HG03196 (cell line): ENCODE measurements around the gene TMEM129.

ENCODE experiments used
- ATAC-seq: cut with Tn5 transposase; IDR thresholded peaks from one replicate; pipeline ENCODE4 v1.9.1; 2021; ENCODE audit not compliant: unreplicated experiment

The TMEM129 gene

DNA sequence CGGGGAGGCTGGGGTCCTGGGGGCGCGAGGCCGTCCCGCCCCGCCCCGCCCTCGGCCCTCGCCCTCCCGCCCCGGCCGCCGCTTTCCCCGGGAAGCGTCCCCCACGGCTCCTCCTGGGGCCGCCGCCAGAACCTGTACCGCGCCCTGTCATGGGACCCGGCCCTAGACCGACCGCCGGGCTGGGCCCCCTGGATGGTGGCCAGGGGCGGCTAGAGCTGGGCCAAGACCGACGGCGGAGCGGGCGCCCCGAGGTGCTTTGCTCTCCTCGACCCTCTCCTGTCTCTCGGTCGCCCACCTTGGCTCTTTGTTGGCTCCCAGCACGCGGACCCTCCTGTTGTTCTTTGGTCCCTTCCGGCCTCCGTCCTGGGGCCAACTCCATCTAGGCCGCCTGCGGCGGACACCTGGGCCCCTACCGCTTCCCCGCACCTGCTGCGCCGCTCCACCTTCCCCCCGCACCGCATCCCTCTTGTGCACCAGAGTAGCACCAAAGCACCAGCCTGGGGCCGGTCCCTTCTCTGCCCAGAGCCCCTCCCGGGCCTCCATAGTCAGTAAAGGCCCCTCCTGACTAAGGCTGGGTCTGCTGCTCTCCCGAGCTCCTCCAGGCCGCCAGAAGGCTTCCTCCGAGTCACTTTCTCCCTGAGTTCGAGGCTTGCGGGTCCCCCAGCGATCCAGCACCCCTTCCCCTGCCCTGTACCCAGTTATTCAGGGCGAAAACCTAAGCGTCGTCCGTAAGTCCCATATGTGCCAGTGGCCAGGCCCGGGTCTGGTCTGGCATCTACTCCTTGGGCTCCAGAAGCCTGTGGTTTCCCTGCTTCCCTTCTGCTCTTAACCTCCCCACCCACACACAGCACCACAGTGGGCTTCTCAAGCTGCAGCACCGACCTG is 785 bp upstream of the TMEM129 start:
- no peak for ATAC-seq

DNA sequence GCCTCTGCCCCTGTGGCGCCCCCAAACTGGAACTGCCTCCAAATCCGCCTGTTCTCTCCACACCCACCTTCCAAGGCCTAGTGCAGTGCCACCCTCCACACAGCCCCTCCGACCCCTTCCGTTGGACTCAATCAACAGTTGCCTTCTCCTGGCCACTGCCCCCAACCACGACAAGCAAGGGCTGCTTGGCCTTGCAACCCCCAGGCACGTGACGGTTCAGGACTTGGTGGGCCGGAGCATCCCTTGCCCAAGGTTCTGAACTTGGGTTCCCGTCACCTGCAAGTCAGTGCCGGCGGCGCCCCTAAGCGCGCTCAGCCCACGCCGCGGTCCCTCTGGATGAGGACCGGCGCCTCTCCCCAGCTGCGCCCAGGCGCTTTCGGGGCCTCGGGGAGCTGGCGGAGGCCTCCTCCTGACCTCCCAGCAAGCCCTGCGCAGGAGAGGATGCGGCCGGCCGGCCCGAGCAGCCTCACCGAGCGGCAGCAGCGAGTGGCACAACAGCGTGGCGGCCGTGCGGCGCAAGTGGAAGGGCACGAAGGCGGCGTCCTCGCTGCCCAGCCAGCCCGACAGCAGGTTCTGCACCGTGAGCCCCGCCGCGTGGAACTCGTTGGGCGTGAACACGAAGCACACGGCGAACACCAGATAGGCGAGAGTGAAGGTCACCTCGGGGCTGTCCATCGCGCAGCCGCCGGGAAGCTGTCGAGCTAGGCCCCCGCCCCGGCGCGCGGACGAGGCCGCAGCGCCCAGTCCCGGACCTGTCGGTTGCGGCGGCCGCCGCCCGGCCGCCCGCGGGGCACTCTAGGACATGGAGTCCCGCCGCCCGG is 750 bp downstream of the TMEM129 start:
- peak; percentile 22 for ATAC-seq

DNA sequence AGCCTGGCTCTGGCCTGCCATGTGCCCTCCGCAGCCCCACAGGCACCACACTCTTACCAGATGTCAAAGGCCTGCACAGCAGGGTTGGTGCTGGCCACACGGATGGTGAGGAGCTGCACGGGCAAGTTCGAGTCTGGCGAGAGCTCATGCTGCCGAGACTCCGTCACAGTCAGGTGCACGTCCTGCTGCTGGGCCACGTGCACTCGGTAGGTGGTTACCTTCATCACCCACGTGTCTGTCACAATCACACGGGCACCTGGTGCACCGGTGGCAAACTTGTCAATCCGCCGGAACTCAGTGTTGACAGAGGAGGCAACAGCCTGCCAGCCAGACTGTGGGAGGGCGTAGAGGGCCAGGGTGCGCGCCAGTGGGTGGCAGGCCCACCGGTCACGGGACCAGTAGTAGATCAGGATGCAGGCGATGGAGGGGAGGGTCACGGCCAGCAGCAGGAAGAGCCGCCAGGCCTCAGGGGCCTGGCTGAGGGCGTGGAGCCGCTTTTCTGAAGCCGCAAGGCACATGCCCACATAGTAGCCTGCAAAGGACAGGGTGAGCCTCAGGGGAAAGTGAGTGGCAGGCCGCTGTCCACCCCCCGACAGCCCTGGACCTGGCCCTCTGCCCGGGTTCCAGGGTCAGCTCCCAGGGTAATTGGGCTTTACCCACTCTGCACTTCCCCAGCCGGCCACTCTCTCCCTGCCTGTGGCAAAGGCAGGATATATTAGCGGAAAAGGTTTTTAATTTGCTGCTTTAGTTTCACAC is 2.9 kb downstream of the TMEM129 start:
- ATAC-seq = no peak

DNA sequence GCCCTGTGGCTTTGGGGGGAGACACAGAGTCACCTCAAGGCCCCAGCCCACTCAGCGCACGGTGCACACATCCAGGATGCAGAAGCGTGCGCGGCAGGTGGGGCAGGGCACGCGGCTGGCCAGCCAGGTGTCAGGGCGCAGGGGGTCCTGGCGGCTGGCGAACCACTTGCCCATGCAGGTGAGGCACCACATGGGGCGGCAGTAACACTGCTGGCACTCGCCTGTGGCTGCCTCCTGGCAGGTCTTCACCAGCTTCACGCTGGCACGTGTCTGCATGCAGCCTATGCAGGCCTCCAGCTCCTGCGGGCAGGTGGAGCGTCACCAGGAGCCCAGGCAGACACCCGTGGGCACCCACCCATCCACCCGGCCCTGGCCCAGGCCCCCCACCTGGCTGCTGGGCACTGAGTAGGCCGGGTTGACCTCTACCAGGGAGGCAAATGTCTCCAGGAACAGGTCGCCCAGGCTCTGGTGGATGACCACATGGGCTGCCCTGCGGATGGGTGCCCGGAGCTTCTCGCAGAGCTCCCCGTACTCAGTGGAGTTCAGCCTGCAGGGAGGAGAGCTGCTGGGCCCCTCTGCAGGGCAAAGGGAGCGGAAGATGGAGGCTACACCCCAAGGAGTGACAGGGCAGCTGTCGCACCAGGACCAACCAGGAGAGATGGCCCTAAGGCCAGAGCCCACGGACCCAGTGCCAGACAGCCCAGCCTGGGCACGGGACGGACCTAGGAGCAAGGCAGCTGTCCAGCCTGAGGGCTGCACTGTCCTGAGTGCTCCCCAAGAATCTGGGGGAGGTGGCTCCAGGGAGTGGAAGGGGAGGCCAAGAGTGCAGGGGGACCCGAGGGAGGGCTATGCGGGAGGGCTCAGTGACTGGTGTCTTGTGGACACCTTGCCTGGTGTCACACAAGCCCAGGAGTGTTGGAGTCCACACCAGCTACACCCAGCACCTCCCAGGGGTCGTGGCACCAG is 3.7 kb downstream of the TMEM129 start:
- no peak for ATAC-seq

DNA sequence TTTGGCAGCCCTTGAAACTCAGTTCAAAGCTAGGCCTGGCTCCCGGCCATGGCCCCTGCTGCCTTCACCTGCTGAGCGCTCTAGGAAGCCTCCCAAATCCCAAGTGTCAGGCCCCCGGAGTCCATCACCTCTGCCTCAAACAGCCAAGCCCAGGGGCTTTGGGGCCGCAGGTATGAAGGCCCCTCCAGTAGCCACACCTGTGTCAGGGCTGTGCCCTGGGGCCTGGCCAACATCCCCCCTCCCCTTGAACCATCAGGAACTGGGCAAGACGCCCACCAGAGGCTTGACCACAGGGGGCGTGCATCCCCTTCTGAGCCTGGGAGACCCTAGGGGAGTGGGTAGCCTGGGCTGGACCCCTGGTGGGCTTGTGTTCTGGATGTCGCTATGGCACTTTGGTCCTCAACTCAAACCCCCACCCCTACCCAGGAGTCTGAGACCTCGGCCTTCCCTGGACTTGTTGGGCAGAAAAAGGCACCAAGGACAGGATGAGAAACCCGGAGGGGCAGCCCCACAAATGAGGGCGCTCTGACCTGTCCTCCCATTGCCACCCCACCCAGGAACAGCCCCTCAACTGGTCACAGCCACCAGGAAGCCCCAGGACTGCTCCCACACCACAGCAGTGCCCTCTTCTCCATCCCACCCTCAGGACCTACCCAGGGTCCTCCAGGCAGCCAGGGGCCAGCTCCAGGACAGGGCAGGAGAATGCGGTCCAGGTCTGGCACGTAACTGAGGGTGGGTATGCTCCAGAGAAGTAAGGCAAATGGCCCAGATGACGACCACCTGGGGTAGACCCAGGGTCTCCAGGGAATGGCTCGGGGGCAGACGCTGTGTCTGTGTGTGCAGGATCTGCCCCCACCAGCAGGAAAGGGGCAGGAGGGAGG is 4.8 kb downstream of the TMEM129 start:
- ATAC-seq = no peak

DNA sequence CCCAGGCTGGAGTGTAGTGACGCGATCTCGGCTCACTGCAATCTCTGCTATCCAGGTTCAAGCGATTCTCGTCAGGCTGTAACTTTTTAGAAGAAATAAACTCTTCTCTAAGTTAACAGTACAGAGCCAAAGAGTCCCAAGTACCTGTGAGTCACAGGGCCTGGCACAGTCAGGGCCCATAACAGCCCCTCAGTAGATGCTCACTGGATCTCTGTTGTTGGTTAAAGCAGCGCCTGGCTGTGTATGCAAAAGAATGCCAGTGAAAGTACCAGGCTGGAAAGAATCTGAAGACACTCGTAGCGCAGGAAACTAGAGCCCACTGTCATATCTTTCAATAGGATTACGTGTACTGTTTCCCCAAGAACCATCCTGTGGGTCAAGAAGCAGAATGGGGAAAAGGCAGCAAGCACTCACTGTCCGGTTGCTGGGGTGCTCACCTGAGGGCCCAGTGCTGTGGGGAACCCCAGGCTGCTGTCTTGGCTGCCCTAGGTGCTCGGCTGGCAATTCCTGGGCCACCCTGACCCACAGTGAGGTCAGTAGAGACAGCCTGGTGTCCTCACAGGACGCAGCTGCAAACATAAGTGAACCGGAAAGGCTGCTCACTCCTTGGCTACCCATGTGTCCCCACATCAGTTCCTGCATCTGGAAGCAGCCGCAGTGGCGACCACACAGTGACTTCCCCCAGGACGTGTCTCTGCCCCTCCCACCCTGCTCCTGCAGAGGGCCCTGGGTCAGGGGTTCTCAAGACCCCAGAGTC is 5.9 kb downstream of the TMEM129 start:
- ATAC-seq = no peak

DNA sequence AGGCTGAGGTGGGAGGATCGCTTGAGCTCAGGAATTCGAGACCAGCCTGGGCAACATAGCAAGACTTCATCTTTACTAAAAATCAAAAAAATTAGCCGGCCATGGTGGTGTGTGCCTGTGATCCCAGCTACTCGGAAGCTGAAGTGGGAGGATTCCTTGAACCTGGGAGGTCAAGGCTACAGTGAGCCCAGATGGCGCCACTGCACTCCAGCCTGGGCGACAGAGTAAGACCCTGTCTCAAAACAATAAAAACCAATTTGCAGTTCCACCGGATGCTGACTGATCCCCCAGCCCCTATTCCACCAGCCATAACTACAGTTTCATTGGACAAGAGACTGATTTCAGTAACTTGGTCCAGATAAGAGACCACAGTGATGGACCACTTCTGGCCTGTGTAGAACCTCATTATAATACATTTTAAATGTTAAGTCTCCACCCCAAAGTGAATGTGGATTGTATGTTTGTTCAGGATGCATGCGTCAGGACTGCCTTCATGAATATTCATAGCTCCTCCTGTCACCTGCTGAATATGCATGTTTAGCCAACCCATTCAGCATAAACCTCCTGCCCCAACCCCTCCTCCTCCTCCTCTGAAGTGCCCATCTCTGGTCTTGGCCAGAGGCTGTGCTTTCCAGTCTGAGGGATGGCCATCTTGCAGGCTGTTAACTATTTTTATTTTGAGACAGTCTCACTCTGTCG is 6.7 kb downstream of the TMEM129 start:
- ATAC-seq = no peak

DNA sequence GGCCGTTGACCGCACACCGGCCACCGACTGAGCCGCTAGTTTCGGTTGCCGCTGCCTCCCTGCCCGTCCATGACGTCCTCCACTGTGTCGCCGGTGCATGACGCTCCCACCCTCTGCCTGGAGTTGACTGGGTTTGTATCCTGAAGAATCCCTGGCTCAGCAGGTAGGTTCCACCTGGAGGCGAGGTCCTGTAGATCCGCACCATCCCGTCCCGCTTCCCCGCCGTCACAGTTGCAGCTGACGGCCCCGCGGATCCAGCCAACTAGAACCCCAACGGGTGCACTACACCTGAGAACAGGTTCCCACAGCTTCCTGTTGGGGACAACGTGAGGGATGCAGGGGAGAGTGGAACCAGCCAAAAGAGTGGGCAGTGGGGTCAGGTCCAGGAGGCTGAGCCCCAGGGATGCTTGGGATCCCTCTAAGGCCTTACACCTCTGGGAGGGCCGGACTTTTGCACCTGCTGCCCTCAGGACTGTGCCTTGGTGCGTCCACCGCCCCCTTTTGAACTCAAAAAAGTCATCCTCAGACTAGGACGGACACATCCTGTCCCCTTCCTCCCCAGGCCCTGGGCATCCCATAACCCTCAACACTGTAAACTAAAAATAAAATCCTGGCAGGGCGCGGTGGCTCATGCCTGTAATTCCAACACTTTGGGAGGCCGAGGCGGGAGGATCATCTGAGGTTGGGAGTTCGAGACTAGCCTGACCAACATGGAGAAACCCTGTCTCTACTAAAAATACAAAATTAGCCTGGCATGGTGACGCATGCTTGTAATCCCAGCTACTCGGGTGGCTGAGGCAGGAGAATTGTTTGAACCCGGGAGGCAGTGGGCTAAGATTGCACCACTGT is 7.9 kb downstream of the TMEM129 start:
- no peak for ATAC-seq

DNA sequence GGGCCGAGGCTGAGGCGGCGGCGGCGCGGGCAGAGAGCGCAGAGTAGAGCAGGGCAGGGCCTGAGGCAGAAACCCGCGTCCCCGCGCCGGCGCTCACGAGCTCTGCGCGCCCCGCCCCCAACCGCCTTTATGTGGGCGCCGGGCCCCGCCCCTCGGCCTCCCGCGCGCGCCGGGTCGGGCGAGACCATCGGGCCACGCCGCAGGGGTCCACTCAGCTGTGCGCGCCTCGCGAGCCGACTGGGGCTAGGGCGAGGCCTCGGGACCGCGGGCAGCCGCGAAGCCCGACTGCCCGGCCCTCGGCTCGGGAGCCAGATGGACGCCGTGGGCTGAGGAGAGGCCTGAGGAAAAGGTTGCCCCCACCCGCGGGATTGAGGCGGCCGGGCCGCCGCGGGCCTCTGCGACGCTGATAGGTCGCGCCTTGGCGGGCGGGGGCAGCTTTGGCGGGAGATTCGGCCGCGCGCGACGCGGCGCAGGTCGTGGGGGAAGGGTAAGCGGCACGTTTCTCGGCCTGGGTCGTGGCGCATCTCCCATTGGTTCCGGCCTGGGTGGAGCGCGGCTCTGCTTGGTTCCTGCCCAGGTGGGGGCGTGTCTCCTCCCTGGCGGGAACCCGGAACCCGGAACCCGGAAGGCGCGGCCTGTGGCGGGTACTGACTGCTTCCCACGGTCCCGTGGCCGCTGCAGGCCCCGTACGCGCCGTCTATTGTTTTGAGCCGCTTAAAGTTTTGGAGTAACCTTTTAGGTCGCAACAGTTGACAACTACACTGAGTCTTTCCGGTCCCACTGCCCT is 8.7 kb downstream of the TMEM129 start, which contains the start of gene SLBP:
SLBP (minus strand) TSS at position 104 of the 787 bp plus-strand sequence. CDS start 131 bp downstream, outside the sequence.
- ATAC-seq = peak; percentile 82

DNA sequence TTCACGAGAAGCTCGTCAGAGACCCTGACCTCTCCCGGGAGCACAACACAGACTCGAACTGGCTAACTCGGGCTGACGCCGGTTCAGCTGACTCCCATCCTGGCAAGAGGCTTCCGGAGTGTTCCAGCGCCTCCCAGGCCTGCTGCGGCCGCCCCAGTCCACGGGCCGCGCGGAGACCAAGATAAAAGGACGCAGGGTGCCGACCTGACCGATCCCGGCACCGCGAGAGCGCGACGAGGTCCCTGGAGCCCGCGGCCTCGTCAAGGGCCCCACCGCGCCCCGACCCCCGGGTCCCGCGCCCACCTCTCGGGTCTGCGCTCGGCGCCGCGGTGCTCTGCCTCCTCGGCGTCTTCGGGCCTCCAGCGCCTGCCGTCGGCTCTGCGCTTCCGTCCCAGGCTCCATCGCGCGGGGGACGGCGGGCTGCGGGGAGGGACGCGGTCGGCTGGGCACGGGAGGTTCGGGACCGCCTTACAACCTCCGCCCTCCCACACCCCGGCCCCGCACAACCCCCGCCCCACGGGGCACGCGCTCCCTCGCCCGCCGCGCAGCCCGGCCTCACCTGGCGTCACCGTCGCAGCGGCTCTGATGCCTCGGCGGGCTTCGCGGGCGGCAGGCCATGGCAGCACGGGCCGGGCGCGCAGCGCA is 9.4 kb downstream of the TMEM129 start:
- ATAC-seq = peak; percentile 14

DNA sequence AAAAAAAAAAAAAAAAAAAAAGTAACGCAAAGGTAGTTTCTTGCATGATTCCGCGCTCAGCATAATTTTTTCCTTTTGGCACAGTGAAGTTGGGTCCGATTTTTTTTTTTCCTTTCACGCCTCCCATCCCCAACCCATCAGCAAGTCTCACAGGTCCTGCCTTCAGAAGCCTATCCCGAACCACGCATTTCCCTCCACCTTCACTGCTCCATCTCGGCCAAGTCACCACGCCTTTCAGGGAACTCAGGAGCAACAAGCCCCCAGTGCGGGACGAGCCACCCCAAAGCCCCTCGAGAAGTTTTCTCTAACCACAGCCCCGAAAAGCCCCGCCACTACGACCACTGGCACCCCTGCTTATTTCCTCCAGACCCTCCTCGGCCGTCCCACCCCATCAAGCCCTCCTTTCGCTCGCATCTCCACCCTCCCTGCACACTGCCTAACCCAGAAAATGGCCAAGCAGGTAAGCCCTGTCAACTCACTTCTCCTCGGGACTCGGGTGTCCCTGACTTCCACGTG is 10.0 kb downstream of the TMEM129 start:
- ATAC-seq = no peak

DNA sequence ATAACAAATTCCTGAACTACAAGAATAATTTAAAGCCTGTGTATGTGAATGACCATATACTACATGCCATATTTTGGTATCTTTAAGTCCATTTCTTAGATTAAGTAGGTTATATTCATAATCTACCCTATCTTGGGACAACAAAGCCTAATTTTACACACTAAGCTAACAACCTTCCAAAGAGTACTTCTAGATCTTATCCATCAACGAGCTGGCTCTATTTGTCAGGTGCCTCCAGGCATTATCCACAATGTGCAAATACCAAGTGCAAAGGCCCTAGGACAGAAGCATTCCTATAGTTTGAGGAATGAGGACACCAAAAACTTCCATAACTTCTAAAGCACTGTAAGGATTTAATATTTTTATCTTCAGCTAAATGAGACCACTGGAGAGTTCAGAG is 12.5 kb downstream of the TMEM129 start:
- ATAC-seq = no peak

DNA sequence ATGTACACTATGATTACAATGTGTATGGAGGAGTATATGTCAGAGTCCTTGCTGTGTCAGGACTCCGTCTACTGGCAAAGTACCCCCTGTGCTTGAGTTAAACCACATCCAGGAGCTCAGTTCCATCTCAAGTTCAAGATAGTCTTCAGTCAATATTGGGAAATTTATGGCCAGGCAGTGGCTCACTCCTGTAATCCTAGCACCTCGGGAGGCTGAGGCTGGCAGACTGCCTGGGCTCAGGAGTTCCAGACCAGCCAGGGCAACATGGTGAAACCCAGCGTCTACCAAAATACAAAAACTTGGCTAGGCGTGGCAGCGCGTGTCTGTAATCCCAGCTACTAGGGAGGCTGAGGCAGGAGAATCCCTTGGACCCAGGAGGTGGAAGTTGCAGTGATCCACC is 14.8 kb downstream of the TMEM129 start:
- no peak for ATAC-seq

DNA sequence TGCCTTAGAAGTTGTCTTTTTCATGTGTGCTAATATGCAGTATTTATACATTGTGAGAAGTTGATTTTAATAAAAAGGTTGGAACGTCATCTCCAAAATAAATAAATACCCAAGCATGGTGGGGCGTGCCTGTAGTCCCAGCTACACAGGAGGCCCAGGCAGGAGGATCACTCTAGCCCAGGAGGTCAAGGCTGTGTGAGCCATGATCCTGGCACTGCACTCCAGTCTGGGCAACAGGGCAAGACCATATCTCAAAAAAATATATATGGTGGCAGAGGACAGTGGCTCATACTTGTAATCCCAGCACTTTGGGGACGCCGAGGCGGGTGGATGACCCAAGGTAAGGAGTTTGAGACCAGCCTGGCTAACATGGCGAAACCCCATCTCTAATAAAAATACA is 15.4 kb downstream of the TMEM129 start:
- no peak for ATAC-seq

DNA sequence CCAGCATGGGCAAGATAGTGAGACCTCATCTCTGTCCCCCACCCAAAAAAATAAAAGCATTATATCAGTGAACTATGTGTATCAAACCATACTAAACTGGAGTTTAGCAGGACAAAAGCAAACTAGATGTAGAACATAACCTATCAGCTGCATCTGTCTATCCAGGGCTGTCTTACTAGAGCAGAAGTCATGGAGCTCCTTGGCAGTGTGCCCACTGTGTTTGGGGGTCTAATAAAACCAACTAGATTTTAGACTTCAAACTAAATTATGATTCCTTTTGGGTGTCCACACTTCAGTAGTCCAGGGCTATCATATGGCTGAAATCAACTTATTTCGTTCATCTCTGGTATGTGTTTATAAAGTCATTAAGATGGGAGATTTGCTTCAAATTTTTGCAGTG is 17.3 kb downstream of the TMEM129 start:
- no peak for ATAC-seq
